ENCODE results near the gene CLEC19A.

CLEC19A gene

DNA sequence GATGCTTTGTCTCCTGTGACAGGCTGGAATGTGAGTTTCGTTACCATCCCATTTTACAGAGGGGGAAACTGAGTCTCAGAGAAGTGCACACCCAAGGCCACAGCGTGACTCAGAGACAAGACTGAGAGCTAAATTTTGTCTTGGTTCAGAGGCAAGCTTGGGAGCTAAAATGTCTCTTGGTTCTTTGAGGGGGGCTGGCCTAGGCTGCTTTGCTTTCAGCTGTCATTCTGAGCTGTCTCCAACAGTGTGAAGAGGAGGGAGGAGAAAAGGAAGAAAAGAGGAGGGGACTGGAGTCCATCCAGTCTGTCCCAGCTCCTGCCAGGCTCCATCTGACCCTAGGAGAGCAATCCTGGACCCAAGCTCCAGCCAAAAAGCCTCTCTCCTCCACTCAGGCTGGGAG, at the start of gene CLEC19A:
Gene CLEC19A, plus strand, starts transcription at position 301 of the 400 bp plus-strand sequence. CDS start 121 bp downstream, outside the sequence.
- DNase-seq, result no peak

- DNase-seq, result no peak
Observed at GRCh38 chr16:19235886-19236285, 49.6 kb upstream of the CLEC19A start.

DNA sequence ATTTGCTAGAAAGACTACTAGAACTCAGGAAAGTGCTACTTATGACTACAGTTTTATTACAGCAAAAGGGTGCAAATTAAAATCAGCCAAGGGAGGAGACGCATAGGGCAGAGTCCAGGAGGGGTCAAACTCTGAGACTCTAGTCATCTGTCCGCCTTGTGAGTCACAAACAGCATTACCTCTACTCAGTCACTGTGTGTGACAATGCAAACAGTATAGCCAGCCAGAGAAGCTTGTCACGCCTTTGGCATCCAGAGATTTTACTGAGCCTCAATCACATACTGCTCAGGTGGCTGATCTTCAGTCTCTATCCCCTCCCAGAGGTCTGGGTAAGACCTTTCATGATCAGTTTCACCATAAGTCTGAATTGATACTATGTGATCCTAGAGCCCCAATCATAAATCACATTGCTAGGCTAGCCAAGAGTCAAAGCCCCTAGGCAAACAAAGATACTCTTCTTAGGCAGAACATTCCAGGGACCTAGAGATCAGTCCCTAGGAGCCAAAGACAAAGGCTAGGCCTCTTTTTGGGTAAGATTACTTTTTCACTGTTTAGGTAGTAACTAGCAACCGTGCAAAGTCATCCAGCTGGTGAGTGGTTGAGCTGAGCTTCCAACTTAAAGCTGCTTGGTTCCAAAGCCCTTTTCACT, 48.8 kb upstream of the CLEC19A start:
- no peak for DNase-seq

GRCh38 chr16:19238406-19238805, 47.1 kb upstream of the CLEC19A start:
- no peak for DNase-seq

DNA sequence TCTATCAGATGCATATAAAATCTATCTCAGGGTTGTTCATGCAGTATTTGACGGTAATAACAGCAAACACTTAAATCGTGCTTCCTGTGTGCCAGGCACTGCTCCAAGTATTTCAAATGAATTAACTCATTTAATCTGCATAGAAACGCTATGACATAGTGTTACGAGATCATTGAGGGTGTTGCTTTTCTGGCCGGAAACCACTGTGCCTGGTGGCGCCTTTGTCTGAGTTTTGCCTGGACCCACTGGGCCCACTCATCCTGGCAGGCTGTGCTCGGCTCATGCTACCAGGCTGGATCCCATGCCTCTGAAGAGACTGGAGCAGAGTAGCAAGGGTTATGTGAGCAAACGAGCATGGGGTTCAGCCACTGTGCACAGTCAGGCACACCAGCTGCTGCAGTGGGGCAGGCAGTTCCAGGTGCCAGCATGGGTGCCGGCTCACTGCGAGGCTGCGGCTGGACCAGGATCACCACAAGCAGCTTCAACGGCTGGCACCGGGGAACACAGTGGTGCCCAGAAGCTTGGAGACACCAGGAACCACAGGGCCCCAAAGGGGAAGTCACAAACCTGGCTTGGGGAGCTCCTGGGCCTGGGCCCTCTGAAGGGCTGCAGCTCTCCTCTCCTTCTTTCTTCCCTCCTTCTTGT, 45.9 kb upstream of the CLEC19A start:
- DNase-seq, result no peak

GRCh38 chr16:19240494-19240893, 45.0 kb upstream of the CLEC19A start:
- no peak for DNase-seq

DNA sequence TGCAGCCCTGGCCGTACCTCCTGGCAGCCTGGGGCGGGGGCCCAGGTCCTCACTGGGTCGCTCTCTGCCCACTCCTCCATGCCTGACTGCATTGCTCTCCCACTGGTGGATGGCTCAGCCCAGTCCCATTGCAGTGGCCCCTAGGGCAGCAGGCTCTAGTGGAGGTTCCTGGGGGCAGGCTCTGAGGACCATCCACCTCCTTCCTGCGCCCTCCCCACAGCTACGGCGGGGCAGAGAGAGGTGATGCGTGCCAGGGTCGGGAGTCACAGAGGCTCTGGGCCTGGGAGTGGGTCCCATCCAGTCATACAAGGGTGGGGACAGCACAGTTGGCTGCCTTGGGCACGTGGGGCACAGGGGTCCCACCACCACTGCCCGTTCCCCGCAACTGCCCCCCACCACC, 44.0 kb upstream of the CLEC19A start:
- DNase-seq, result no peak

DNA sequence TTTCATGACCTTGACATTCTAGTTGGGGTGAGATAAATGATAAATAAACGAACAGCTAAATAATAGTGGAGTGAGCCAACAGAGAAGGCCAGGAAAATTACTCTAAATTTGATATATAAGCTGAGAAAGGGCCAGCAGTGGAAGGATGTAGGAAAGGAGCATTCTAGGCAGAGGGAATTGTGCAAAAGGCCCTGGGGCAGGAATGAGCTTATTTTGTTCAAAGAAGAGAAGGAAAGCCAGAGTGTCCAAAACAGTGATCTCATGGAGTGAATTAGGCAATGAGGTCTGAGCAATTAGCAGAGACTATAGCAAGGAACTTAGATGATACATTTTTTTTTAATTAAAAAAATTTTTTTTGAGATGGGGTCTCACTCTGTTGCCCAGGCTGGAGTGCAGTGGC, 43.3 kb upstream of the CLEC19A start:
- DNase-seq, result no peak

- no peak for DNase-seq
Observed at GRCh38 chr16:19242987-19243575, 42.5 kb upstream of the CLEC19A start.

DNA sequence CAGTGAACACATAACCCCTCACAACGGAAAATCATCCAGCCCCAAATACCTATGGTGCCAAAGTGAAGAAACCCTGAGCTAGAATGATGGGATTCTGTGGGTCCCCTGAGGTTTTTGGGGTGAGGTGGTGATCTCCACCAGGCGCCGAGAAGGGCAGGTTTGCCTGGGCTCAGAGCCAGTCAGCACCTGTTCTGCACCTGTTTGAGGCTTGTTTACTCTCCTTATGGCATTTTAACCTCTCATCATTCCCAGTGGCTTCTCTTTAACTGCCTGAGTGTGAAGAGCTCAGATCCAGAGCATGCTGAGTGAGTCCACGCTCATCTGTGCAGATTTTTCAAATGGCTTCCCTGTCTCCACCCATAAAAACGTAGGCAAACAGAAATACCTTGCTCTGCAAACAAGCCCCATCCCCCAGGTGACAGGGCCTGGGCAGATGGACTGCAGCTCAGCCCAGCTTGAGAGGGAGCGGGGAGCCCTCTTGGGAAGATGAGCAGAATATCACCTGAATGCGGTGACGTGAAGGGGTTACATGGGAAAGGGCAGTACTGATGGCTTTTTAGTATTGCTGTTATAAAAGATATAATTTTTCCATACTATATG, 40.1 kb upstream of the CLEC19A start:
- no peak for DNase-seq

DNA sequence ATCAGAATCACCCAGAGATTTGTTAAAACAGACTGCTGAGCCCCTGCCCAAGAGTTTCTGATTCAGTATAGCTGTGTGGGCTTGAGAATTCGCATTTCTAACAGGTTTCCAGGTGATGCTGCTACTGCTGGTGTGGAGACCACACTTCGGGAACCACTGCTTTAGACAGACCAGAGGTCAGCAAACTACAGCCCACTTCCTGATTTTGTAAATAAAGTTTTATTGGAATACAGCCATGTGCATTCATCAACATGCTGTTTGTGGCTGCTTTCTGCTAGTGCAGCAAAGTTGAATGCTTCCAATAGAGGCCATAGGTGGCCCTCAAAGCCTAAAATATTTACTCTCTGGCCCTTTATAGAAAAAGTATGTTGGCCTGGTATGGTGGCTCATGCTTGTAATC, 32.6 kb upstream of the CLEC19A start:
- no peak for DNase-seq

DNA sequence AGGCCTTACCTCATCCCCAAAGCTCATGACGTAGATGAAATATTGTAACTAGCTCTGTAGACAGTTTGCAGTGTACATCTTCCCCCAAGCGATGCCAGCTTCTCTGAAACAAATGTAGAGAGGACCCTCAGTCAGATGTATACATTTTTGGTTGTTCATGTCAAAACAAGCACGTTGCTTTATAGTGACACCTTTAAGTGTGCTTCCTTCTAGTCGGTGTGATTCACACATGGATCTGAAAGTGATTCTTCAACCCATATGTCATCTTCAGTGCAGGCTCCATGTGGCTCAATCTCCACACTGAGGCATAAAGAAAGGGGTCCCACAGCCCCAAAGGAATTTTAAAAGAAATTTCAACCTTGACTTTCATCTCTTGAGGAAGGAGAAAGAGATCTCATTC, 30.9 kb upstream of the CLEC19A start:
- no peak for DNase-seq

GRCh38 chr16:19264123-19264673, 21.3 kb upstream of the CLEC19A start:
- DNase-seq, result no peak

DNA sequence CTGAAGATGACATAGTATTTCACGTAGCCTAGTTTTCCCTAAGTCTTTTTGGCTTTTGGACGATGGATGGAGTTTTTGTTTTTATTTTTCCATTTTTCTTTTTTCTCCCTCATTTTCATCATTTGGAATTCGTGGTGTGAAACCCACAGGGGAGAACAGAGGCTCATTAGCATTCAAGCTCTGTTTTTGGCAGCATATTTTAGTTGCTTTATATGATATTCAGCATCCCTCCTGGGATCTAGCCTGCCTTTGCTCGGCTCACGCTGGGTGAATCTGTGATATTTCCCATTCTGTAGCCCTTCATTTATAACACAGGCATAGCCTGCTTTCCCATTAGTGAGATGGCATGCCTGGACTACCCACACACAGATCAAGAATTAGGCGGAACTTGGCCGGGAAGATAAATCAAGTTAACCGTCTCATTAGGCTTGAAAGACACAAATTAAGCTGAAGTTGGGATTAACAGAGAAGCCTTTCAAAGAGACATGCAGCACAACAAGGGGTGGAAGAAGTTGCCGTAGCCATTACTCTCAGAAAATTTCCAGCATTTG, 20.1 kb upstream of the CLEC19A start:
- DNase-seq, result no peak

DNA sequence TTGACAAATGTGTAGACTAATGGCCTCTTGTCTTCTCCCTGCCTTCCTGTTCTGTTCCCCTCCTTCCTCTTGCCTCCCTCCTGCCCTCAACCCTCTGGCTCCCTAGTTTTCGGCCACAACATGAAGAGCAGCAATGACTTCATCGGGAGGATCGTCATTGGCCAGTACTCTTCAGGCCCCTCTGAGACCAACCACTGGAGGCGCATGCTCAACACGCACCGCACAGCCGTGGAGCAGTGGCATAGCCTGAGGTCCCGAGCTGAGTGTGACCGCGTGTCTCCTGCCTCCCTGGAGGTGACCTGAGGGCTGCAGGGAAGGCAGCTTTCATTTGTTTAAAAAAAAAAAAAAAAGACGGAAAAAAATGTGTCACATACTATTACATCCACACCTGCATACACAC, 18.8 kb upstream of the CLEC19A start:
- no peak for DNase-seq

- no peak for DNase-seq
Observed at GRCh38 chr16:19269098-19269497, 16.4 kb upstream of the CLEC19A start.

GRCh38 chr16:19274165-19274797, 11.2 kb upstream of the CLEC19A start:
- DNase-seq, result no peak

GRCh38 chr16:19278403-19278802, 7.1 kb upstream of the CLEC19A start:
- no peak for DNase-seq

DNA sequence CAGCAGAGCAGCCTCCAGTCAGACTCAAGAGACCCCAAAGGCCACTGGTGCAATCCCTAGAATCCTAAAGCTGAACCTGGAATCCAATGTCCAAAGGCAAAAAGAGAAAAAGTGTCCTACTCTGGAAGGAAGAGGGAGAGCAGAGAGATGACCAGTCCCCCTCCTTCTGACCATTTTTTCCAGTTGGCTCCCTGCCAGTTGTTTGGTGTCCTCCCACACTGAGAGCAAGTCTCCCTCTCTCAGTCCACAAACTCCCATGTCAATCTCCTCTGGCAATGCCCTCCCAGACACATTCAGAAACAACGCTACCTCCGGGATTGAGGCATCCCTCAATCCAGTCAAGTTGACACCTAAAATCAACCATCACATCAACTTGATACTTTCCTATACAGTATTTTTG, 4.3 kb upstream of the CLEC19A start:
- DNase-seq, result no peak

DNA sequence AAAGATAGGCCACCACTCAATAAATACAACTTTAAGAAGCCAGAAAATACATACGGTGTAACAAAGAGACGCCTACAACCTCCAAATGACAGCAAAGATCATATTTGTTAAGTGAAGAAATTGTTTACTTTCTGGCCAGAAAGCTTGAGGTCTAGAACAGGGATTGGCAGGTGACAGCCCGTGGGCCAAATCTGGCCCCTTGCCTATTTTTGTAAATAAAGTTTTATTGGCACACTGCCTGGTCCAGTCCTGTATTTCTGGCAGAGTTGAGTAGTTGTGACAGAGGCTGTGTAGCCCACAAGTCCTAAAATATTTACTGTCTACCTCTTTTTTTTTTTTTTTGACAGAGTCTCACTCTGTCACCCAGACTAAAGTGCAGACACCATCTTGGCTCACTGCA, 3.4 kb upstream of the CLEC19A start:
- DNase-seq, result no peak

DNA sequence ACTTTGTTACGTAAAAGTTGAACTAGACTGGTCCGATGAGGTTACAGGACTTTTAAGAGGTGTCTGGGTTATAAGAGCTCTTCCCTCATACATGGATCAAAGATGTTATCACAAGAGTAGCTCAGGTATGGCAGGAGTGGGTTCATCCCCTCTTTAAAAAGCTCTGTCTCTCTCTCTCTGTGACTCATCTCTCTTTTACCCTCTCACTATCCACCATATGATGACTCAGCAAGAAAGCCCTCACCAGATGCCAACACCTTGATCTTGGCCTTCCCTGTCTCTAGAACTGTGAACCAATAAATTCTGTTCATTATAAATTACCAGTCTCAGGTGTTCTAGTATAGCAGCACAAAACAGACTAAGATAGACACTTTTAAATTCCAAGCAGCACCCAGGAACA, 1.9 kb upstream of the CLEC19A start:
- DNase-seq, result no peak

GRCh38 chr16:19284207-19284606, 1.3 kb upstream of the CLEC19A start:
- DNase-seq, result no peak

DNA sequence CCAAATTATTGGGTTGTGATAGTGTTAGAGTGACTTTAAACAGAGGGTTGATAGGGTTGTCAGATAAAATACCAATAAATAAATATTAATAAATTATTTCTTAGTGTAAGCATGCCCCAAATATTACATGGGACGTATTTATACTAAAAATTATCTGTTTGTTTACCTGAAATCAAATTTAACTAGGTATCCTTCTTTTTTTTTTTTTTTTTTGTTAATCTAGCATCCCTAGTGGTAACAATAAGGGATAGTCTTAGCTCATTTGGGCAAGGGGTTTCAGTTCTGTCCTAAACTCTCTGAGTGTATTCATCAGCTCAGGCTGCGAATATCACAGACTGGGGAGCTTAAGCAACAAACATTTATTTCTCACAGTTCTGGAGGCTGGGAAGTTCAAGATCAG, 1.3 kb downstream of the CLEC19A start:
- DNase-seq, result no peak

Measured in amniotic stem cell (primary cell).